Parathyroid adenoma (tissue), 2 donors: ENCODE data around the gene HEMGN.

Source experiments
- H2AFZ ChIP-seq: fragments of 300-600 bp; sonication (generic); one replicate; pipeline ENCODE4 v1.7.0; 2017; ENCODE audit warnings: antibody characterized with exemption, mild to moderate bottlenecking
- H3K27ac ChIP-seq: fragments of 300-600 bp; sonication (generic); one replicate; pipeline ENCODE4 v1.7.0; 2017
- H3K27me3 ChIP-seq: fragments of 300-600 bp; sonication (generic); one replicate; pipeline ENCODE4 v1.7.0; 2017; ENCODE audit warnings: low read length; ENCODE audit not compliant: control insufficient read depth, insufficient read depth
- H3K36me3 ChIP-seq: fragments of 300-600 bp; sonication (generic); one replicate; pipeline ENCODE4 v1.7.0; 2017; ENCODE audit warnings: low read length; ENCODE audit not compliant: control insufficient read depth, insufficient read depth
- H3K4me1 ChIP-seq: fragments of 300-600 bp; sonication (generic); one replicate; pipeline ENCODE4 v1.7.0; 2017; ENCODE audit warnings: control low read depth
- H3K4me2 ChIP-seq: fragments of 300-600 bp; sonication (generic); one replicate; pipeline ENCODE4 v1.7.0; 2017; ENCODE audit warnings: low read length
- H3K4me3 ChIP-seq: fragments of 300-600 bp; sonication (generic); one replicate; pipeline ENCODE4 v1.7.0; 2017; ENCODE audit warnings: low read depth, low read length
- H3K79me2 ChIP-seq: fragments of 300-600 bp; sonication (generic); one replicate; pipeline ENCODE4 v1.7.0; 2017; ENCODE audit warnings: control low read depth
- H3K9ac ChIP-seq: fragments of 300-600 bp; sonication (generic); one replicate; pipeline ENCODE4 v1.7.0; 2017; ENCODE audit warnings: mild to moderate bottlenecking
- H3K9me3 ChIP-seq: fragments of 300-600 bp; sonication (generic); one replicate; pipeline ENCODE4 v1.7.0; 2017; ENCODE audit warnings: low read length; ENCODE audit not compliant: control insufficient read depth
- CTCF ChIP-seq: fragments of 300-600 bp; sonication (generic); IDR thresholded peaks from one replicate; pipeline ENCODE4 v1.7.0; 2017; ENCODE audit warnings: antibody characterized with exemption, mild to moderate bottlenecking
- donor health status: primary hyperparathyroidism.

Gene HEMGN

GRCh38 chr9:97911970-97912369, 26.0 kb downstream of the HEMGN start:
- Histone ChIP-seq H2AFZ (no peak overlapping the region), H3K4me1 (no peaks in the 10 kb centered on the region), H3K9ac (no peak overlapping the region), H3K27ac (no peak overlapping the region), H3K9me3 (no peaks in the 10 kb centered on the region), H3K4me3 (no peak overlapping the region), H3K27me3 (no peaks in the 10 kb centered on the region), H3K36me3 (no peaks in the 10 kb centered on the region), H3K4me2 (no peak overlapping the region), H3K79me2 (no peaks in the 10 kb centered on the region)
- TF ChIP-seq CTCF = no peak

GRCh38 chr9:97911528-97911927, 26.4 kb downstream of the HEMGN start:
- Histone ChIP-seq H2AFZ (no peak overlapping the region), H3K79me2 (no peaks in the 10 kb centered on the region), H3K9ac (no peak overlapping the region), H3K27ac (no peak overlapping the region), H3K4me1 (no peaks in the 10 kb centered on the region), H3K9me3 (no peaks in the 10 kb centered on the region), H3K4me3 (no peak overlapping the region), H3K27me3 (no peaks in the 10 kb centered on the region), H3K4me2 (no peak overlapping the region), H3K36me3 (no peaks in the 10 kb centered on the region)
- no peak for TF ChIP-seq CTCF

DNA sequence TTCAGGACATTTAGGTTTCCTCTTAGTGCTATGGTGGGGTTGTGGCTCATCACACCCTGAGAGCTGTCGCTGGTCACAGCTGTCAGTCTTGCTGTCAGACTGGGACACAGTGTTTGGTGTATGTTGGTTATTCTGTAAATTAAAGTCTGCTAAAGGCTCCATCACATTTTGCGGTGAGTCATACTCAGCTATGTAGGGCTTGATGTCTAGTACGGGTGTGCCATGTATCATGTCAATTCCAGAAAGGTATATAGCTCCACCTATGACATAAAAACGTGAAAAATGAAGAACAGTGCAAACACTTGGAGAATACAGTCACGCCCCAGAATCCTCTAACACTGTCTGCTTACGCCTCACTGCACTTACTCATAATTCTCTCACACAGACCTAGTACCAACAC, 27.6 kb downstream of the HEMGN start:
- no peaks in the 10 kb centered on the region for H3K4me1 ChIP-seq
- H3K9me3 ChIP-seq = no peaks in the 10 kb centered on the region
- H3K79me2 ChIP-seq = no peaks in the 10 kb centered on the region
- no peak overlapping the region for H3K9ac ChIP-seq
- H3K27me3 ChIP-seq = no peaks in the 10 kb centered on the region
- H3K27ac ChIP-seq = no peak overlapping the region
- TF ChIP-seq CTCF = no peak
- no peak overlapping the region for H2AFZ ChIP-seq
- no peaks in the 10 kb centered on the region for H3K36me3 ChIP-seq
- no peak overlapping the region for H3K4me3 ChIP-seq
- no peak overlapping the region for H3K4me2 ChIP-seq

DNA sequence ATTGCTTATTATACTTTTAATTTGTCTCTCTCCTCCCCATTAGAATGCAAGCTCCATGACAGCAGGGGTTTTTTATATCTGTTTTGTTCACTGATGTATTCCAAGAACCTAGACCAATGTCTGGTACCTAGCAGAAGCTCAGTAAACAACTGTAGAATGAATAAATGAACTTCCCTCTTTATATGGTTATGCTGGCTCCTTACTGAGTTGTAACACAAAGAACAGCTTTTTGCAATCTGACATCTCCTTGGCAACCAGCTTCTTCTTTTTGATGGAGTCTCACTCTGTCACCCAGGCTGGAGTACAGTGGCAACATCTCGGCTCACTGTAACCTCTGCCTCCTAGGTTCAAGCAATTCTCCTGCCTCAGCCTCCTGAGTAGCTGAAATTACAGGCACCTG, 29.3 kb downstream of the HEMGN start:
- no peak for TF ChIP-seq CTCF
- Histone ChIP-seq H3K4me3 (no peak overlapping the region), H3K9ac (no peak overlapping the region), H3K4me2 (no peak overlapping the region), H3K9me3 (no peaks in the 10 kb centered on the region), H3K36me3 (no peaks in the 10 kb centered on the region), H3K4me1 (no peaks in the 10 kb centered on the region), H3K27me3 (no peaks in the 10 kb centered on the region), H3K79me2 (no peaks in the 10 kb centered on the region), H2AFZ (no peak overlapping the region), H3K27ac (no peak overlapping the region)

GRCh38 chr9:97907632-97908031, 30.3 kb downstream of the HEMGN start:
- Histone ChIP-seq H3K27ac (no peak overlapping the region), H3K27me3 (no peaks in the 10 kb centered on the region), H3K4me2 (no peak overlapping the region), H3K4me3 (no peak overlapping the region), H3K36me3 (no peaks in the 10 kb centered on the region), H3K4me1 (no peaks in the 10 kb centered on the region), H2AFZ (no peak overlapping the region), H3K9me3 (no peaks in the 10 kb centered on the region), H3K79me2 (no peaks in the 10 kb centered on the region), H3K9ac (no peak overlapping the region)
- no peak for TF ChIP-seq CTCF
